H1 (cell line): ENCODE results near the gene MFAP3L. TPM values are rescaled to one million over a fixed set of nuclear protein-coding genes. Genes with fewer than 3 reads are reported as not detected.

Experiments
- BCL11A ChIP-seq, 2 experiments: IDR thresholded peaks; one replicate each; pipeline ENCODE4 v1.6.1; 2011; ENCODE audit warnings: low read depth in 2 of 2, low read length in 2 of 2, mild to moderate bottlenecking in 2 of 2
- EGR1 ChIP-seq: IDR thresholded peaks from 2 replicates; pipeline ENCODE4 v1.6.1; 2011; ENCODE audit warnings: low read depth, low read length, borderline replicate concordance
- EP300 ChIP-seq, 2 experiments: IDR thresholded peaks; 1 replicate in 1 of 2; 2 replicates in 1 of 2; pipeline ENCODE4 v1.6.1; 2011 to 2012; ENCODE audit warnings: low read depth in 2 of 2, low read length in 2 of 2, mild to moderate bottlenecking in 2 of 2, borderline replicate concordance in 1 of 2, inconsistent platforms in 1 of 2, moderate library complexity in 1 of 2
- JUN ChIP-seq: IDR thresholded peaks from 2 replicates; pipeline ENCODE4 v1.6.1; 2011; ENCODE audit warnings: low read depth, mild to moderate bottlenecking, improper control_type of control experiment, low read length
- JUND ChIP-seq: IDR thresholded peaks from 2 replicates; pipeline ENCODE4 v1.6.1; 2011; ENCODE audit warnings: mild to moderate bottlenecking, improper control_type of control experiment, low read length
- KDM4A ChIP-seq: IDR thresholded peaks from one replicate; pipeline ENCODE4 v1.7.1; 2012; ENCODE audit warnings: low read depth, mild to moderate bottlenecking, moderate library complexity, low read length, inconsistent platforms; ENCODE audit not compliant: severe bottlenecking
- NANOG ChIP-seq: IDR thresholded peaks from 2 replicates; pipeline ENCODE4 v1.6.1; 2011; ENCODE audit warnings: low read length, low read depth, mild to moderate bottlenecking, inconsistent platforms; ENCODE audit not compliant: insufficient read depth, poor library complexity, severe bottlenecking
- NRF1 ChIP-seq: IDR thresholded peaks from 2 replicates; pipeline ENCODE4 v1.6.1; 2011; ENCODE audit warnings: mild to moderate bottlenecking, low read depth, low read length, improper control_type of control experiment
- POLR2A ChIP-seq, 2 experiments: IDR thresholded peaks; 1 replicate in 1 of 2; 2 replicates in 1 of 2; pipeline ENCODE4 v1.6.1; 2011; ENCODE audit warnings: low read depth in 2 of 2, low read length in 2 of 2, mild to moderate bottlenecking in 2 of 2; ENCODE audit errors: control extremely low read depth in 1 of 2
- RBBP5 ChIP-seq: IDR thresholded peaks from 2 replicates; pipeline ENCODE4 v1.7.1; 2012; ENCODE audit warnings: low read depth, mild to moderate bottlenecking, inconsistent platforms, low read length, moderate library complexity, borderline replicate concordance
- SIN3A ChIP-seq, 2 experiments: IDR thresholded peaks in 1 of 2; conservative IDR thresholded peaks in 1 of 2; 2 replicates each; pipeline ENCODE4 v1.6.1; 2011 to 2012; ENCODE audit warnings: low read length in 2 of 2, improper control_type of control experiment in 1 of 2, low read depth in 1 of 2, mild to moderate bottlenecking in 1 of 2
- SP2 ChIP-seq: IDR thresholded peaks from 2 replicates; pipeline ENCODE4 v1.6.1; 2012; ENCODE audit warnings: mild to moderate bottlenecking, low read length, inconsistent platforms
- SP4 ChIP-seq: IDR thresholded peaks from 2 replicates; pipeline ENCODE4 v1.6.1; 2012; ENCODE audit warnings: low read length, inconsistent platforms
- SUZ12 ChIP-seq: fragments of 200-600 bp; sonication (generic); IDR thresholded peaks from 2 replicates; pipeline ENCODE4 v1.6.1; 2012; ENCODE audit warnings: mild to moderate bottlenecking, inconsistent platforms, low read length, moderate library complexity, mixed read lengths
- TAF1 ChIP-seq: IDR thresholded peaks from 2 replicates; pipeline ENCODE4 v1.6.1; 2011; ENCODE audit warnings: mild to moderate bottlenecking, low read depth, low read length
- TBP ChIP-seq: IDR thresholded peaks from 2 replicates; pipeline ENCODE4 v1.6.1; 2011; ENCODE audit warnings: low read depth, low read length, improper control_type of control experiment
- TCF12 ChIP-seq: IDR thresholded peaks from 2 replicates; pipeline ENCODE4 v1.6.1; 2011; ENCODE audit warnings: low read depth, mild to moderate bottlenecking, low read length
- YY1 ChIP-seq: IDR thresholded peaks from 2 replicates; pipeline ENCODE4 v1.6.1; 2011; ENCODE audit warnings: low read depth, mild to moderate bottlenecking, low read length
- polyA plus RNA-seq, 7 experiments: library from polyadenylated mRNA; depleted of rRNA in 3 of 7; stranded (reverse) in 5 of 7; unstranded in 2 of 7; fragments of >200 nt in 5 of 7; fragments of 200-250 nt in 2 of 7; gene quantifications; 1 replicate in 5 of 7; 2 replicates in 1 of 7; 4 replicates in 1 of 7; pipeline versions ENCODE4 v1.2.1 to v1.2.3, GENCODE V29; 2011 to 2013; ENCODE audit warnings: missing spikeins in 2 of 7, mixed read lengths in 2 of 7
- total RNA-seq: library from RNA; stranded (reverse); fragmentation: NEBNext Ultra II Directional; extraction: Animal tissue kit (Norgen Biotek cat#: 25700); gene quantifications from 2 replicates; pipeline ENCODE4 v1.2.1, GENCODE V29; 2021
- TF ChIP-seq, protein P1 (sequence below): IDR thresholded peaks from 2 replicates; pipeline ENCODE4 v1.6.1; 2011; ENCODE audit warnings: low read depth, mild to moderate bottlenecking, low read length; ENCODE audit not compliant: insufficient read depth

Gene MFAP3L
- total and polyA plus RNA-seq, 2 of the 8 experiments (the other 6 are each of a cell fraction or from before 2014, with no cell fraction given) = 7.0 to 9.8 TPM

- TF ChIP-seq KDM4A (peak; percentile 86), NANOG (no peak), EGR1 (no peak), RBBP5 (no peak; the same call in 1 of the 2 replicates), POLR2A (IDR thresholded peaks at IDR 0.05; ENCODE audit: control extremely low read depth in 1 of 2, low read depth in 2 of 2, low read length in 2 of 2) (no peak), JUND (no peak), EP300 (IDR thresholded peaks at IDR 0.05; ENCODE audit: borderline replicate concordance in 1 of 2, low read depth in 2 of 2, low read length in 2 of 2) (no peak), JUN (no peak), BCL11A (IDR thresholded peaks at IDR 0.05; ENCODE audit: low read depth in 2 of 2, low read length in 2 of 2) (no peak), SP4 (no peak), TBP (no peak), SUZ12 (peak; percentile 63), SIN3A (conservative IDR thresholded peaks at IDR 0.05 in 1 of 2, IDR thresholded peaks at IDR 0.05 in 1 of 2; ENCODE audit: low read depth in 1 of 2, low read length in 2 of 2) (no peak), TAF1 (no peak), NRF1 (no peak), TCF12 (no peak), YY1 (no peak), SP2 (no peak)
- TF ChIP-seq, protein P1, sequence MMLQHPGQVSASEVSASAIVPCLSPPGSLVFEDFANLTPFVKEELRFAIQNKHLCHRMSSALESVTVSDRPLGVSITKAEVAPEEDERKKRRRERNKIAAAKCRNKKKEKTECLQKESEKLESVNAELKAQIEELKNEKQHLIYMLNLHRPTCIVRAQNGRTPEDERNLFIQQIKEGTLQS = no peak
Measured at GRCh38 chr4:170025523-170026252, 507 bp downstream of the MFAP3L start (continued).
